B cell (primary cell): Measurements from ENCODE around the gene RREB1. TPM values are rescaled to one million over a fixed set of nuclear protein-coding genes. Genes with fewer than 3 reads are reported as not detected.

Experiments
- ATAC-seq: fragments of 200-7000 bp; cut with Tn5 transposase; one replicate; pipeline ENCODE4 v1.10.0; 2021; ENCODE audit warnings: low read depth, mild to moderate bottlenecking, moderate number of reproducible peaks, moderate library complexity
- CTCF ChIA-PET: fragments of 350-600 bp; sonication (Branson Sonifier 250); formaldehyde crosslinking; loops from one replicate; lab custom pipeline; 2021; ENCODE audit warnings: antibody characterized with exemption, inconsistent platforms; lab: Charles Lee
- POLR2A ChIA-PET: fragments of 350-600 bp; sonication (Branson Sonifier 250); formaldehyde crosslinking; loops from one replicate; lab custom pipeline; 2021; ENCODE audit warnings: antibody characterized with exemption; lab: Charles Lee
- DNase-seq: peaks from one replicate; pipeline ENCODE4 v3.0.0; 2013
- H2AFZ ChIP-seq: 2 replicates; pipeline ENCODE4 v1.6.1; 2012; ENCODE audit warnings: mild to moderate bottlenecking, low read depth, low read length; ENCODE audit not compliant: insufficient read depth, poor library complexity, severe bottlenecking
- H3K27ac ChIP-seq, 2 donors: 1 replicate in 1 of 2; 2 replicates in 1 of 2; pipeline ENCODE4 v1.5.1; 2012 to 2013; ENCODE audit warnings: low read length in 2 of 2, mild to moderate bottlenecking in 2 of 2, moderate library complexity in 1 of 2
- H3K27me3 ChIP-seq, 4 experiments: fragments of 200-600 bp in 1 of 4; sonication (generic) in 1 of 4; replicated peaks in 1 of 4; 1 replicate in 2 of 4; 2 replicates in 2 of 4; pipeline versions ENCODE4 v1.6.1 to v1.7.0; 2013 to 2016; ENCODE audit warnings: low read length in 3 of 4, mild to moderate bottlenecking in 2 of 4, mixed read lengths in 1 of 4, moderate library complexity in 1 of 4; ENCODE audit not compliant: insufficient read depth in 4 of 4, control insufficient read depth in 3 of 4; ENCODE audit errors: control extremely low read depth in 1 of 4
- H3K36me3 ChIP-seq, 2 experiments: replicated peaks in 1 of 2; 1 replicate in 1 of 2; 2 replicates in 1 of 2; pipeline versions ENCODE4 v1.6.1 to v1.7.1; 2013; ENCODE audit warnings: low read length in 1 of 2; ENCODE audit not compliant: insufficient read depth in 2 of 2, control insufficient read depth in 1 of 2; ENCODE audit errors: control extremely low read depth in 1 of 2, extremely low read depth in 1 of 2
- H3K4me1 ChIP-seq, 2 donors: fragments of 200-600 bp in 1 of 2; sonication (generic) in 1 of 2; 1 replicate in 1 of 2; 2 replicates in 1 of 2; pipeline versions ENCODE4 v1.5.1 to v1.6.1; 2013 to 2017; ENCODE audit warnings: low read length in 2 of 2; ENCODE audit not compliant: control insufficient read depth in 2 of 2, insufficient read depth in 2 of 2
- H3K4me2 ChIP-seq: replicated peaks from 2 replicates; pipeline ENCODE3; 2012; ENCODE audit warnings: mild to moderate bottlenecking, low read depth, low read length; ENCODE audit not compliant: poor library complexity, severe bottlenecking
- H3K4me3 ChIP-seq, 5 experiments: fragments of 200-600 bp in 1 of 5; sonication (generic) in 1 of 5; 1 replicate in 3 of 5; 2 replicates in 2 of 5; pipeline versions ENCODE4 v1.5.1 to v1.7.0; 2011 to 2016; ENCODE audit warnings: low read length in 4 of 5, mild to moderate bottlenecking in 4 of 5, low read depth in 2 of 5, control low read depth in 1 of 5, moderate library complexity in 1 of 5; ENCODE audit not compliant: insufficient read depth in 1 of 5; ENCODE audit errors: control extremely low read depth in 1 of 5, extremely low read depth in 1 of 5
- H3K79me2 ChIP-seq: fragments of 200-600 bp; sonication (generic); one replicate; pipeline ENCODE4 v1.6.0; 2016; ENCODE audit warnings: low read length; ENCODE audit not compliant: control insufficient read depth, insufficient read depth
- H3K9ac ChIP-seq: fragments of 200-600 bp; sonication (generic); 2 replicates; pipeline ENCODE4 v1.6.1; 2017; ENCODE audit warnings: mild to moderate bottlenecking, low read length, moderate library complexity
- H3K9me3 ChIP-seq, 3 donors: one replicate each; pipeline versions ENCODE4 v1.6.1 to v1.7.1; 2013; ENCODE audit warnings: low read length in 2 of 3; ENCODE audit not compliant: control insufficient read depth in 2 of 3, insufficient read depth in 1 of 3; ENCODE audit errors: control extremely low read depth in 1 of 3
- H4K20me1 ChIP-seq: 2 replicates; pipeline ENCODE4 v1.6.0; 2012; ENCODE audit warnings: mild to moderate bottlenecking, low read length; ENCODE audit not compliant: insufficient read depth, control insufficient read depth, poor library complexity, severe bottlenecking
- H3K27ac Mint-ChIP-seq: one replicate; pipeline ENCODE4 v1.8.0; 2021; ENCODE audit warnings: mixed read lengths
- H3K27me3 Mint-ChIP-seq: one replicate; pipeline ENCODE4 v1.8.0; 2021; ENCODE audit warnings: mixed read lengths
- H3K4me1 Mint-ChIP-seq: one replicate; pipeline ENCODE4 v1.8.0; 2021; ENCODE audit warnings: mixed read lengths
- H3K4me3 Mint-ChIP-seq: one replicate; pipeline ENCODE4 v1.8.0; 2021; ENCODE audit warnings: mixed read lengths
- H3K9me3 Mint-ChIP-seq: one replicate; pipeline ENCODE4 v1.8.0; 2022; ENCODE audit warnings: mixed read lengths; ENCODE audit not compliant: insufficient read depth
- EZH2 ChIP-seq: IDR thresholded peaks from 2 replicates; pipeline ENCODE4 v1.6.1; 2012; ENCODE audit warnings: borderline replicate concordance, low read depth, mild to moderate bottlenecking, moderate library complexity, low read length; ENCODE audit not compliant: insufficient read depth, poor library complexity, severe bottlenecking
- WGBS: methylation state at CpG from one replicate; pipeline ENCODE4 v1.1.5; 2013; ENCODE audit warnings: missing lambda C conversion rate; ENCODE audit not compliant: insufficient coverage; 5-methylcytosine and 5-hydroxymethylcytosine counted together
- intact Hi-C: fragments of 100-400 bp; cut with micrococcal nuclease; formaldehyde crosslinking; loops from one replicate; pipeline ENCODE4 v1.10.0; 2022
- polyA plus RNA-seq: library from polyadenylated mRNA; depleted of rRNA; stranded (reverse); fragments of >200 nt; gene quantifications from 2 replicates; pipeline ENCODE4 v1.2.3, GENCODE V29; 2012
- total RNA-seq, 2 donors: library from RNA; stranded (reverse); fragments of 120-200 nt in 1 of 2; gene quantifications; 1 replicate in 1 of 2; 2 replicates in 1 of 2; pipeline versions ENCODE4 v1.2.3 to v1.2.4, GENCODE V29; 2013 to 2022
- TF ChIP-seq, protein P1 (sequence below): fragments of 200-600 bp; IDR thresholded peaks from one replicate; pipeline ENCODE4 v1.8.0; 2022; ENCODE audit warnings: antibody characterized with exemption, mild to moderate bottlenecking

The RREB1 gene
- total and polyA plus RNA-seq, 2 donors (not counting 1 experiment from before 2014, with no cell fraction given) = 10.4 to 58.6 TPM

DNA sequence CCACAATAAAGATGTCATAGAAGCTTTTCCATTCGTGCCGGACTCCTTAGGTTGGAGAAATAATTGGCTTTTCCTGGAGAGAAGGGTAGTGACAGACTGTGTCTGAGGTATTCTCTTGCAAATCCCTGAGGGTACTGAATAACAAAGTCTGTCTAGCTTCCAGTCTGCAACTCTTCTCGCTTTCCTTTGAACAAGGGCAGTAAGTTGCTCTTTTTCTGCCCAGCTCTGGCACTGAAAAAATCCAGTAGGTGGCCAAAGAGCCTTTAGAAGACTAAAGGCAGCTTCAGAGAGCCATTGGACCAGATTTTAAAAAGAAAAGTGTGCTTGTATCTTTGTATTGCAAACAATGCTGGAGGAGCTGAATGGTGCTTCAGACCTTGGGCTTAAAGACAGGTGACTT lies 20.7 kb upstream of the RREB1 start:
- intact Hi-C loops = loop anchor here (2.0 to 5.0 kb wide), 2 partner anchors 20 to 35 kb away; partner anchors contain the start of gene RREB1
- H3K27ac Mint-ChIP-seq = peak overlapping the region; percentile 88
- H3K36me3 ChIP-seq = no peaks in the 10 kb centered on the region
- 60% methylated on average over 1 of the region's 3 CpGs for WGBS
- H3K4me3 Mint-ChIP-seq = peak overlapping the region; percentile 86
- peak overlapping the region; percentile 30 to 89 (median 47) for H3K4me3 ChIP-seq
- peak overlapping the region; percentile 78 for H3K4me2 ChIP-seq
- TF ChIP-seq, protein P1, sequence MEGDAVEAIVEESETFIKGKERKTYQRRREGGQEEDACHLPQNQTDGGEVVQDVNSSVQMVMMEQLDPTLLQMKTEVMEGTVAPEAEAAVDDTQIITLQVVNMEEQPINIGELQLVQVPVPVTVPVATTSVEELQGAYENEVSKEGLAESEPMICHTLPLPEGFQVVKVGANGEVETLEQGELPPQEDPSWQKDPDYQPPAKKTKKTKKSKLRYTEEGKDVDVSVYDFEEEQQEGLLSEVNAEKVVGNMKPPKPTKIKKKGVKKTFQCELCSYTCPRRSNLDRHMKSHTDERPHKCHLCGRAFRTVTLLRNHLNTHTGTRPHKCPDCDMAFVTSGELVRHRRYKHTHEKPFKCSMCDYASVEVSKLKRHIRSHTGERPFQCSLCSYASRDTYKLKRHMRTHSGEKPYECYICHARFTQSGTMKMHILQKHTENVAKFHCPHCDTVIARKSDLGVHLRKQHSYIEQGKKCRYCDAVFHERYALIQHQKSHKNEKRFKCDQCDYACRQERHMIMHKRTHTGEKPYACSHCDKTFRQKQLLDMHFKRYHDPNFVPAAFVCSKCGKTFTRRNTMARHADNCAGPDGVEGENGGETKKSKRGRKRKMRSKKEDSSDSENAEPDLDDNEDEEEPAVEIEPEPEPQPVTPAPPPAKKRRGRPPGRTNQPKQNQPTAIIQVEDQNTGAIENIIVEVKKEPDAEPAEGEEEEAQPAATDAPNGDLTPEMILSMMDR = no peak
- TF ChIP-seq EZH2 = no peak
- ATAC-seq (no peak), DNase-seq (peak; percentile 31)
- no peaks in the 10 kb centered on the region for H3K27me3 Mint-ChIP-seq
- ChIA-PET CTCF (interaction anchor here (0.8 to 2.0 kb wide), 19 partner anchors 9 to 298 kb away, joined by 3 to 12 read pairs (median 4); no protein-coding TSS in a partner anchor), POLR2A (interaction anchor here (1.1 to 1.5 kb wide), 2 partner anchors 20 to 22 kb away, joined by 4 to 7 read pairs; no protein-coding TSS in a partner anchor)
- no peaks in the 10 kb centered on the region for H3K79me2 ChIP-seq
- H3K4me1 Mint-ChIP-seq = peaks cover 27% of the 10 kb centered on the region
- H4K20me1 ChIP-seq = no peaks in the 10 kb centered on the region
- H3K9me3 Mint-ChIP-seq = no peaks in the 10 kb centered on the region
- H2AFZ ChIP-seq = peak overlapping the region; percentile 82
- peaks cover 23 to 24% of the 10 kb centered on the region in 2 donors for H3K4me1 ChIP-seq
- H3K9ac ChIP-seq = peak overlapping the region; percentile 68
- H3K27ac ChIP-seq = peak overlapping the region; percentile 39 to 73
- no peaks in the 10 kb centered on the region for H3K9me3 ChIP-seq
- H3K27me3 ChIP-seq = no peaks in the 10 kb centered on the region

DNA sequence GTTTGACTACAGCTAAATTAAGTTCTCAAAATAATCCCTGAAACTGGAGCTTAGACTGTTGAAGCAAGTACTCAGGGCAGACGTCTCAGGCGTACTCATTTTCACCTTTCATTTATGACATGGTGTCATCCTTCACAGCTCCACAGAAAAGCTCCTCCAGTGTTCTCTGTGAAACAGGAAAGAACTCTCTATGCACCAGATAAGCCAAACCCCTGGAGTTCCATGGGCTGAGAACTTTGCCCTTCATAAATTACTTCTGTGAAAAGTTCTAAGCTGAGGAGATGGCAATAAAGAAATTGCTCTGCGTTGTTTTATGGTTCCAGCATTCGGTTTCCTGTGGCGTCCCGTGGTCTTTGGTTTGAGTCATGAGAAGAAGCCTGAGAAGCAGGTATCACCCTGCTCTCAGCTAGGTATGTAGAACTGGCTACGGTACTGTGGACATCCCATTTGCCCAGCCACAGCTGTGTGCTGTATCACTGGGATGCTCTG lies 20.2 kb upstream of the RREB1 start:
- no peaks in the 10 kb centered on the region for H3K36me3 ChIP-seq
- ATAC-seq = no peak
- peak overlapping the region; percentile 86 for H3K4me3 Mint-ChIP-seq
- peak overlapping the region in 1 of 5 experiments; percentile 89 for H3K4me3 ChIP-seq
- peak overlapping the region; percentile 82 for H2AFZ ChIP-seq
- H3K9me3 ChIP-seq = no peaks in the 10 kb centered on the region
- intact Hi-C loops = loop anchor here (2.0 to 5.0 kb wide), 2 partner anchors 19 to 35 kb away; partner anchors contain the start of gene RREB1
- H3K79me2 ChIP-seq = no peaks in the 10 kb centered on the region
- H3K4me1 Mint-ChIP-seq = peaks cover 27% of the 10 kb centered on the region
- POLR2A ChIA-PET = interaction anchor here (1.5 kb wide), 1 partner anchor 19 kb away, joined by 7 read pairs; no protein-coding TSS in a partner anchor
- no peaks in the 10 kb centered on the region for H4K20me1 ChIP-seq
- peak overlapping the region; percentile 28 for H3K9ac ChIP-seq
- peaks cover 23 to 24% of the 10 kb centered on the region in 2 donors for H3K4me1 ChIP-seq
- H3K27me3 Mint-ChIP-seq = no peaks in the 10 kb centered on the region
- 28% methylated on average over 7 of the region's 7 CpGs for WGBS
- no peaks in the 10 kb centered on the region for H3K9me3 Mint-ChIP-seq
- H3K27ac ChIP-seq = no peak overlapping the region
- DNase-seq = no peak
- peak overlapping the region; percentile 78 for H3K4me2 ChIP-seq
- CTCF ChIA-PET = interaction anchor here (0.8 to 2.0 kb wide), 17 partner anchors 8 to 298 kb away, joined by 3 to 12 read pairs (median 4); no protein-coding TSS in a partner anchor
- no peaks in the 10 kb centered on the region for H3K27me3 ChIP-seq
- TF ChIP-seq, protein P1 = no peak
- TF ChIP-seq EZH2 = no peak
- H3K27ac Mint-ChIP-seq = peak overlapping the region; percentile 88
